ENCODE measurements around the gene KDM4E. TPM values are rescaled to one million over a fixed set of nuclear protein-coding genes. Genes with fewer than 3 reads are reported as not detected.
"Not testable (repeated sequence)": the region's sequence is repeated elsewhere in the genome, so short reads cannot be mapped to it uniquely, and the experiment has no call there.

KDM4E gene
- total and polyA plus RNA-seq, 4 donors: not detected

DNA sequence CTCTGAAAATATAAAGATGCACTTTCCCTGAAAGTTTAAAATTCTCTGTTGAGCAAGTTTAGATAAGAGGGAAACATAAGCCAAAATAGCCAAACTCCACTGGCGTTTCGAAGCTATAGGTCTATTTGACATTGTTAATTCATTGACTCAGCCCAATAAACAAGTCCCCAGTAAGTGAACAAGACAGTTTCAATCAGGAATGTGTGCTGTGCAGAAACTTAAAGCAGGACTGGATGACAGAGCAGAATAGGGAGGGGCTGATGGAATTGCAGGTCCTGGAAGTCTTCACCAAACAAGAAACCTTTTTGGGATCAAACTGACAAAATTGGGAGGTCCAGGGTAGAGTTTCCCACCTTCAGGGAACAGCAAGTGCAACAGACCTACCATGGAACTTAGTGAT is 8.9 kb upstream of the KDM4E start:
- Histone ChIP-seq H3K4me1 (ENCODE audit: control insufficient read depth in 4 of 4, insufficient read depth in 4 of 4, low read length in 3 of 4) (no peaks in the 10 kb centered on the region), H3K27me3 (ENCODE audit: control insufficient read depth in 4 of 4, insufficient read depth in 4 of 4, low read length in 3 of 4) (peaks cover 0 to 6% (median 0%) of the 10 kb centered on the region in 4 donors), H3K4me3 (ENCODE audit: low read depth in 1 of 3, low read length in 3 of 3) (no peak overlapping the region), H3K27ac (ENCODE audit: low read depth in 1 of 2, low read length in 2 of 2) (no peak overlapping the region), H3K9me3 (ENCODE audit: control insufficient read depth in 4 of 4, low read length in 3 of 4) (no peaks in the 10 kb centered on the region), H3K36me3 (ENCODE audit: control insufficient read depth in 4 of 4, insufficient read depth in 3 of 4, low read depth in 1 of 4, low read length in 3 of 4) (no peaks in the 10 kb centered on the region), H3K9ac (ENCODE audit: low read depth in 1 of 2, low read length in 2 of 2) (no peak overlapping the region)
- DNase-seq (ENCODE audit: low spot score): no peak
- WGBS: 68% methylated on average over 2 of the region's 2 CpGs
- no peak for TF ChIP-seq ZBTB33 (IDR thresholded peaks at IDR 0.05)
- no peak for TF ChIP-seq NR2F2 (IDR thresholded peaks at IDR 0.05)
- TF ChIP-seq EGR1 (IDR thresholded peaks at IDR 0.05; ENCODE audit: low read depth in 2 of 2): no peak
- no peak for TF ChIP-seq YY1 (IDR thresholded peaks at IDR 0.05)
- TF ChIP-seq FOXA1 (IDR thresholded peaks at IDR 0.05): no peak
- no peak for TF ChIP-seq GABPA (IDR thresholded peaks at IDR 0.05 in 1 of 2, conservative IDR thresholded peaks at IDR 0.05 in 1 of 2)
- TF ChIP-seq TAF1 (conservative IDR thresholded peaks at IDR 0.05): no peak
- TF ChIP-seq FOXA2 (IDR thresholded peaks at IDR 0.05): no peak
- TF ChIP-seq RXRA (IDR thresholded peaks at IDR 0.05): no peak
- no peak for TF ChIP-seq SP1 (IDR thresholded peaks at IDR 0.05)
- TF ChIP-seq, protein P1, sequence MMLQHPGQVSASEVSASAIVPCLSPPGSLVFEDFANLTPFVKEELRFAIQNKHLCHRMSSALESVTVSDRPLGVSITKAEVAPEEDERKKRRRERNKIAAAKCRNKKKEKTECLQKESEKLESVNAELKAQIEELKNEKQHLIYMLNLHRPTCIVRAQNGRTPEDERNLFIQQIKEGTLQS (IDR thresholded peaks at IDR 0.05): no peak

GRCh38 chr11:95021468-95021867 is 3.6 kb upstream of the KDM4E start:
- DNase-seq (ENCODE audit: low spot score); H3K27me3 ChIP-seq (ENCODE audit: control insufficient read depth in 4 of 4, insufficient read depth in 4 of 4, low read length in 3 of 4); H3K4me1 ChIP-seq (ENCODE audit: control insufficient read depth in 4 of 4, insufficient read depth in 4 of 4, low read length in 3 of 4); H3K36me3 ChIP-seq (ENCODE audit: control insufficient read depth in 4 of 4, insufficient read depth in 3 of 4, low read depth in 1 of 4, low read length in 3 of 4); H3K4me3 ChIP-seq (ENCODE audit: low read depth in 1 of 3, low read length in 3 of 3); H3K9ac ChIP-seq (ENCODE audit: low read depth in 1 of 2, low read length in 2 of 2); H3K9me3 ChIP-seq (ENCODE audit: control insufficient read depth in 4 of 4, low read length in 3 of 4); H3K27ac ChIP-seq (ENCODE audit: low read depth in 1 of 2, low read length in 2 of 2): not testable (repeated sequence)
- 85% methylated on average over 5 of the region's 5 CpGs for WGBS

- DNase-seq (ENCODE audit: low spot score); H3K9me3 ChIP-seq (ENCODE audit: control insufficient read depth in 4 of 4, low read length in 3 of 4): not testable (repeated sequence)
- WGBS: 87% methylated on average over 8 of the region's 9 CpGs
Measured at GRCh38 chr11:95025594-95025993, 536 bp downstream of the KDM4E start.

GRCh38 chr11:95028357-95028756 is 3.3 kb downstream of the KDM4E start:
- DNase-seq (ENCODE audit: low spot score): no peak
- Histone ChIP-seq H3K27ac (ENCODE audit: low read depth in 1 of 2, low read length in 2 of 2) (no peak overlapping the region), H3K27me3 (ENCODE audit: control insufficient read depth in 4 of 4, insufficient read depth in 4 of 4, low read length in 3 of 4) (no peaks in the 10 kb centered on the region), H3K4me1 (ENCODE audit: control insufficient read depth in 4 of 4, insufficient read depth in 4 of 4, low read length in 3 of 4) (no peaks in the 10 kb centered on the region), H3K4me3 (ENCODE audit: low read depth in 1 of 3, low read length in 3 of 3) (no peak overlapping the region), H3K36me3 (ENCODE audit: control insufficient read depth in 4 of 4, insufficient read depth in 3 of 4, low read depth in 1 of 4, low read length in 3 of 4) (no peaks in the 10 kb centered on the region), H3K9me3 (ENCODE audit: control insufficient read depth in 4 of 4, low read length in 3 of 4) (no peaks in the 10 kb centered on the region), H3K9ac (ENCODE audit: low read depth in 1 of 2, low read length in 2 of 2) (no peak overlapping the region)
- 84% methylated on average over 3 of the region's 3 CpGs for WGBS
- TF ChIP-seq MAX (IDR thresholded peaks at IDR 0.05) (no peak), NR2F2 (IDR thresholded peaks at IDR 0.05) (no peak), GABPA (IDR thresholded peaks at IDR 0.05 in 1 of 2, conservative IDR thresholded peaks at IDR 0.05 in 1 of 2) (no peak), HNF4A (conservative IDR thresholded peaks at IDR 0.05) (no peak), JUND (IDR thresholded peaks at IDR 0.05) (no peak), FOXA1 (IDR thresholded peaks at IDR 0.05) (no peak), RXRA (IDR thresholded peaks at IDR 0.05) (no peak), SP1 (IDR thresholded peaks at IDR 0.05) (no peak), REST (IDR thresholded peaks at IDR 0.05) (no peak), FOXA2 (IDR thresholded peaks at IDR 0.05) (no peak), TAF1 (conservative IDR thresholded peaks at IDR 0.05) (no peak), HNF4G (IDR thresholded peaks at IDR 0.05) (no peak), YY1 (IDR thresholded peaks at IDR 0.05) (no peak), ZBTB33 (IDR thresholded peaks at IDR 0.05) (no peak)
- TF ChIP-seq, protein P1 (IDR thresholded peaks at IDR 0.05): no peak

More at GRCh38 chr11:95025594-95025993, 536 bp downstream of the KDM4E start:
- not testable (repeated sequence) for H3K4me3 ChIP-seq (ENCODE audit: low read depth in 1 of 3, low read length in 3 of 3); H3K27ac ChIP-seq (ENCODE audit: low read depth in 1 of 2, low read length in 2 of 2); H3K36me3 ChIP-seq (ENCODE audit: control insufficient read depth in 4 of 4, insufficient read depth in 3 of 4, low read depth in 1 of 4, low read length in 3 of 4); H3K9ac ChIP-seq (ENCODE audit: low read depth in 1 of 2, low read length in 2 of 2); H3K4me1 ChIP-seq (ENCODE audit: control insufficient read depth in 4 of 4, insufficient read depth in 4 of 4, low read length in 3 of 4); H3K27me3 ChIP-seq (ENCODE audit: control insufficient read depth in 4 of 4, insufficient read depth in 4 of 4, low read length in 3 of 4)
